ENCODE results near the gene TTLL5. TPM values are rescaled to one million over a fixed set of nuclear protein-coding genes. Genes with fewer than 3 reads are reported as not detected.

TTLL5 gene
- total RNA-seq, 1 experiment from 2014 or later, result 35.7 TPM

GRCh38 chr14:75904311-75904710 lies 243.3 kb downstream of the TTLL5 start:
- Mint-ChIP-seq H3K27ac (no peak overlapping the region), H3K4me3 (no peak overlapping the region), H3K9me3 (no peaks in the 10 kb centered on the region), H3K36me3 (ENCODE audit: insufficient read depth in 1 of 3, low read depth in 3 of 3) (peaks cover 0 to 2% (median 0%) of the 10 kb centered on the region in 3 experiments; a peak in 1 of 7 replicates), H3K27me3 (ENCODE audit: low read depth) (no peaks in the 10 kb centered on the region), H3K4me1 (no peaks in the 10 kb centered on the region)
- no peaks in the 10 kb centered on the region for H3K27me3 ChIP-seq (ENCODE audit: insufficient read depth, low read length)
- no peak overlapping the region for H3K4ac ChIP-seq (ENCODE audit: low read depth, low read length)
- no peak overlapping the region for H2BK12ac ChIP-seq (ENCODE audit: insufficient read length, low read depth, low read length)
- H3K79me1 ChIP-seq (ENCODE audit: insufficient read depth, low read depth, low read length, poor library complexity, severe bottlenecking), result no peaks in the 10 kb centered on the region
- no peaks in the 10 kb centered on the region for H3K4me1 ChIP-seq (ENCODE audit: insufficient read depth, low read length)
- H4K20me1 ChIP-seq (ENCODE audit: control insufficient read depth, insufficient read depth, insufficient read length), result no peaks in the 10 kb centered on the region
- no peak overlapping the region for H3K14ac ChIP-seq (ENCODE audit: insufficient read depth, low read length)
- no CpG with 5 or more reads among the region's 3 CpGs for WGBS (ENCODE audit: extremely low coverage, insufficient read length, low lambda C conversion rate)
- H2BK5ac ChIP-seq (ENCODE audit: insufficient read length, low read length), result no peak overlapping the region
- H3K4me2 ChIP-seq (ENCODE audit: insufficient read depth, insufficient read length, low read length), result no peak overlapping the region
- no peak overlapping the region for H3K56ac ChIP-seq (ENCODE audit: insufficient read length, low read depth, low read length)
- H2AFZ ChIP-seq (ENCODE audit: low read length), result no peak overlapping the region
- H3K18ac ChIP-seq (ENCODE audit: insufficient read length, low read depth, low read length), result no peak overlapping the region
- H4K8ac ChIP-seq (replicated peaks; ENCODE audit: insufficient read length, low read depth, low read length), result no peak overlapping the region
- H3K23ac ChIP-seq (ENCODE audit: insufficient read length, low read depth, low read length), result no peak overlapping the region
- no peak overlapping the region for H3K9ac ChIP-seq (ENCODE audit: extremely low read depth, insufficient read length, low read length)
- H2BK120ac ChIP-seq (ENCODE audit: low read depth, low read length, poor library complexity, severe bottlenecking), result no peak overlapping the region
- H3T11ph ChIP-seq (ENCODE audit: low read length), result no peak overlapping the region
- no peak for TF ChIP-seq CTCF (conservative IDR thresholded peaks at IDR 0.05)
- no peak overlapping the region for H2AK5ac ChIP-seq (ENCODE audit: insufficient read length, low read length)
- no peak overlapping the region for H4K91ac ChIP-seq (ENCODE audit: insufficient read length, low read depth, low read length)
- no peak for DNase-seq
- H3K23me2 ChIP-seq (ENCODE audit: insufficient read length, low read depth, low read length, poor library complexity, severe bottlenecking), result no peaks in the 10 kb centered on the region
- no peak overlapping the region for H4K5ac ChIP-seq (ENCODE audit: insufficient read length, low read depth, low read length)
- no peaks in the 10 kb centered on the region for H3K79me2 ChIP-seq (ENCODE audit: insufficient read depth, low read length)
- H3K27ac ChIP-seq (ENCODE audit: insufficient read length, low read depth, low read length), result no peak overlapping the region
- H3K9me3 ChIP-seq (ENCODE audit: control insufficient read depth, low read depth, low read length), result no peaks in the 10 kb centered on the region
- no peak overlapping the region for H2BK15ac ChIP-seq (ENCODE audit: low read depth, low read length)
- H2BK20ac ChIP-seq (ENCODE audit: low read depth, low read length, poor library complexity, severe bottlenecking), result no peak overlapping the region
